HCT116 (cell line): ENCODE measurements around the gene OXCT1. TPM values are rescaled to one million over a fixed set of nuclear protein-coding genes. Genes with fewer than 3 reads are reported as not detected.

ENCODE experiments used
- ATAC-seq: fragments of 200-7000 bp; cut with Tn5 transposase; 2 replicates; pipeline ENCODE4 v1.9.1; 2020; ENCODE audit warnings: mild to moderate bottlenecking, moderate library complexity
- BruUV-seq: library from RNA; stranded (reverse); fragments of 400-500 nt; replicated peaks from 2 replicates; lab custom pipeline; 2021; lab: Mats Ljungman, UMichigan
- CTCF ChIA-PET: fragments of 300-600 bp; sonication (Branson Sonifier 250); formaldehyde crosslinking; loops from one replicate; lab custom pipeline; 2021; ENCODE audit warnings: antibody characterized with exemption; lab: Charles Lee
- POLR2A ChIA-PET: fragments of 300-600, 350-600 bp; sonication (Branson Sonifier 250); formaldehyde crosslinking; loops from one replicate; lab custom pipeline; 2021; ENCODE audit warnings: antibody characterized with exemption; lab: Charles Lee
- RAD21 ChIA-PET, 2 experiments: fragments of 300-600 bp; sonication (Branson Sonifier 250); formaldehyde crosslinking; loops; one replicate each; lab custom pipeline; 2023; ENCODE audit warnings: low total read pairs in 2 of 2; ENCODE audit not compliant: uncharacterized antibody in 2 of 2, unreplicated experiment in 2 of 2, low non-redundant PET in 1 of 2; lab: Charles Lee
- DNase-seq: peaks from one replicate; pipeline ENCODE4 v3.0.0-alpha.2; 2010; ENCODE audit warnings: low read depth, low spot score
- H2AFZ ChIP-seq: fragments of 200-600 bp; shearing (Covaris generic), sonication (generic); 2 replicates; pipeline ENCODE4 v1.6.1; 2017; ENCODE audit warnings: low read depth, mixed run types, mixed read lengths, antibody characterized with exemption, low read length; ENCODE audit not compliant: poor library complexity, severe bottlenecking
- H3K27ac ChIP-seq: 2 replicates; pipeline ENCODE4 v1.5.1; 2012; ENCODE audit warnings: low read depth, low read length
- H3K27me3 ChIP-seq: fragments of 200-600 bp; sonication (generic); 2 replicates; pipeline ENCODE4 v1.6.1; 2016; ENCODE audit warnings: mixed run types, low read length, mixed read lengths; ENCODE audit not compliant: insufficient read depth
- H3K36me3 ChIP-seq, 2 experiments: fragments of 200-500 bp in 1 of 2; fragments of 200-600 bp in 1 of 2; sonication (Bioruptor generic) in 1 of 2; sonication (generic) in 1 of 2; 2 replicates each; pipeline versions ENCODE4 v1.5.1 to v1.6.1; 2014 to 2016; ENCODE audit warnings: low read length in 2 of 2, inconsistent platforms in 1 of 2, mixed read lengths in 1 of 2, mixed run types in 1 of 2; ENCODE audit not compliant: insufficient read depth in 2 of 2, control insufficient read depth in 1 of 2
- H3K4me1 ChIP-seq, 2 experiments: fragments of 200-600 bp in 1 of 2; sonication (generic) in 1 of 2; 2 replicates each; pipeline versions ENCODE4 v1.5.1 to v1.6.1; 2012 to 2017; ENCODE audit warnings: low read length in 2 of 2, inconsistent platforms in 1 of 2, mild to moderate bottlenecking in 1 of 2, mixed read lengths in 1 of 2, mixed run types in 1 of 2, moderate library complexity in 1 of 2; ENCODE audit not compliant: insufficient read depth in 2 of 2, control insufficient read depth in 1 of 2
- H3K4me2 ChIP-seq: fragments of 200-600 bp; sonication (generic); 2 replicates; pipeline ENCODE4 v1.6.1; 2017; ENCODE audit warnings: mixed run types, low read length, mixed read lengths
- H3K4me3 ChIP-seq, 2 experiments: fragments of 200-600 bp in 1 of 2; sonication (generic) in 1 of 2; replicated peaks in 1 of 2; 2 replicates each; pipeline ENCODE4 v1.5.1; 2011 to 2016; ENCODE audit warnings: low read length in 2 of 2, control low read depth in 1 of 2, low read depth in 1 of 2, mild to moderate bottlenecking in 1 of 2, mixed read lengths in 1 of 2, mixed run types in 1 of 2
- H3K79me2 ChIP-seq: fragments of 200-600 bp; sonication (generic); 2 replicates; pipeline ENCODE4 v1.6.1; 2017; ENCODE audit warnings: mild to moderate bottlenecking, mixed run types, low read length, moderate library complexity, mixed read lengths; ENCODE audit not compliant: insufficient read depth
- H3K9ac ChIP-seq: fragments of 200-600 bp; sonication (generic); 2 replicates; pipeline ENCODE4 v1.6.1; 2016; ENCODE audit warnings: low read length, mixed read lengths
- H3K9me2 ChIP-seq: fragments of 200-600 bp; sonication (generic), shearing (Covaris generic); 2 replicates; pipeline ENCODE4 v1.6.1; 2017; ENCODE audit warnings: mixed run types, mild to moderate bottlenecking, moderate library complexity; ENCODE audit not compliant: insufficient read depth
- H3K9me3 ChIP-seq, 2 experiments: fragments of 200-500 bp in 1 of 2; fragments of 200-600 bp in 1 of 2; sonication (Bioruptor generic) in 1 of 2; sonication (generic) in 1 of 2; 2 replicates each; pipeline ENCODE4 v1.6.1; 2014 to 2017; ENCODE audit warnings: low read length in 2 of 2, mixed read lengths in 2 of 2, inconsistent platforms in 1 of 2, low read depth in 1 of 2, mild to moderate bottlenecking in 1 of 2, mixed run types in 1 of 2, moderate library complexity in 1 of 2; ENCODE audit not compliant: control insufficient read depth in 1 of 2, insufficient read depth in 1 of 2
- H4K20me1 ChIP-seq: fragments of 200-600 bp; sonication (generic), shearing (Covaris generic); 2 replicates; pipeline ENCODE4 v1.6.1; 2017; ENCODE audit warnings: mixed run types, mild to moderate bottlenecking, moderate library complexity; ENCODE audit not compliant: insufficient read depth
- CBX3 ChIP-seq: IDR thresholded peaks from 2 replicates; pipeline ENCODE4 v1.6.1; 2012; ENCODE audit warnings: low read depth
- CTCF ChIP-seq, 3 experiments: fragments of 200-600 bp in 1 of 3; sonication (generic) in 1 of 3; IDR thresholded peaks in 2 of 3; conservative IDR thresholded peaks in 1 of 3; 2 replicates each; pipeline ENCODE4 v1.5.1; 2012 to 2017; ENCODE audit warnings: low read depth in 2 of 3, low read length in 2 of 3, antibody characterized with exemption in 1 of 3, borderline replicate concordance in 1 of 3, control low read depth in 1 of 3, mild to moderate bottlenecking in 1 of 3, mixed read lengths in 1 of 3, mixed run types in 1 of 3, moderate library complexity in 1 of 3; ENCODE audit not compliant: insufficient read depth in 1 of 3
- ELF1 ChIP-seq: IDR thresholded peaks from 2 replicates; pipeline ENCODE4 v1.6.1; 2012; ENCODE audit warnings: low read depth, borderline replicate concordance
- EZH2 ChIP-seq: fragments of 200-600 bp; sonication (generic); IDR thresholded peaks from 2 replicates; pipeline ENCODE4 v1.6.1; 2017; ENCODE audit warnings: antibody characterized with exemption, mixed run types
- EZH2phosphoT487 ChIP-seq: fragments of 200-600 bp; IDR thresholded peaks from 2 replicates; pipeline ENCODE4 v1.6.1; 2018; ENCODE audit warnings: antibody characterized with exemption, borderline replicate concordance
- FOSL1 ChIP-seq: IDR thresholded peaks from 2 replicates; pipeline ENCODE4 v1.6.1; 2012; ENCODE audit warnings: low read depth
- POLR2A ChIP-seq: IDR thresholded peaks from 2 replicates; pipeline ENCODE4 v1.7.0; 2011; ENCODE audit warnings: borderline replicate concordance; ENCODE audit not compliant: insufficient read depth, insufficient read length; ENCODE audit errors: extremely low read depth
- POLR2AphosphoS5 ChIP-seq: IDR thresholded peaks from 2 replicates; pipeline ENCODE4 v1.6.1; 2011; ENCODE audit warnings: mild to moderate bottlenecking, low read depth, low read length, moderate library complexity
- RAD21 ChIP-seq: IDR thresholded peaks from 2 replicates; pipeline ENCODE4 v1.6.1; 2012; ENCODE audit warnings: low read depth, mild to moderate bottlenecking
- REST ChIP-seq: IDR thresholded peaks from 2 replicates; pipeline ENCODE4 v1.6.1; 2012; ENCODE audit warnings: low read depth
- SIN3A ChIP-seq: IDR thresholded peaks from 2 replicates; pipeline ENCODE4 v1.6.1; 2012; ENCODE audit warnings: low read depth
- SP1 ChIP-seq: IDR thresholded peaks from 2 replicates; pipeline ENCODE4 v1.6.1; 2012; ENCODE audit warnings: low read depth
- SRF ChIP-seq: IDR thresholded peaks from 2 replicates; pipeline ENCODE4 v1.6.1; 2012; ENCODE audit warnings: low read depth
- TCF7L2 ChIP-seq: IDR thresholded peaks from 2 replicates; pipeline ENCODE4 v1.7.0; 2011; ENCODE audit warnings: borderline replicate concordance, inconsistent platforms; ENCODE audit not compliant: insufficient read depth, insufficient read length; ENCODE audit errors: extremely low read depth
- YY1 ChIP-seq: IDR thresholded peaks from 2 replicates; pipeline ENCODE4 v1.6.1; 2011; ENCODE audit warnings: low read length, low read depth, moderate library complexity, mild to moderate bottlenecking; ENCODE audit not compliant: insufficient replicate concordance; ENCODE audit errors: extremely low read depth
- ZNF274 ChIP-seq: fragments of 200-500 bp; sonication (Bioruptor generic); IDR thresholded peaks from 2 replicates; pipeline ENCODE4 v1.6.1; 2014; ENCODE audit warnings: mild to moderate bottlenecking, low read depth, low read length, inconsistent platforms
- intact Hi-C: fragments of 100-400 bp; cut with micrococcal nuclease; formaldehyde crosslinking; loops from 2 replicates; pipeline ENCODE4 v1.10.0; 2022
- total RNA-seq: library from RNA; stranded (reverse); gene quantifications from one replicate; pipeline ENCODE4 v1.2.1, GENCODE V29; 2021; ENCODE audit not compliant: unreplicated experiment
- TF ChIP-seq, protein P1 (sequence below): IDR thresholded peaks from 2 replicates; pipeline ENCODE4 v1.6.1; 2012
- TF ChIP-seq, protein P2 (sequence below): IDR thresholded peaks from 2 replicates; pipeline ENCODE4 v1.6.1; 2012

The OXCT1 gene
- total RNA-seq, 1 experiment from 2014 or later: 28.1 TPM

- H4K20me1 ChIP-seq: no peaks in the 10 kb centered on the region
- no peaks in the 10 kb centered on the region for H3K79me2 ChIP-seq
- RAD21 ChIA-PET: interaction anchor here in 1 of 2 experiments (1.1 kb wide), 1 partner anchor 136 kb away, joined by 3 read pairs; no protein-coding TSS in a partner anchor
- BruUV-seq: no TSS peak
- H3K4me3 ChIP-seq: no peak overlapping the region
- H3K36me3 ChIP-seq: peaks cover 0 to 10% of the 10 kb centered on the region in 2 experiments; a peak in 1 of 4 replicates
- H2AFZ ChIP-seq: no peak overlapping the region
- intact Hi-C loops: loop anchor here (1.0 to 2.0 kb wide), 3 partner anchors 135 to 939 kb away; no protein-coding TSS in a partner anchor
- ATAC-seq: peak; percentile 54; the same call in 1 of the 2 replicates
- H3K9me3 ChIP-seq: no peaks in the 10 kb centered on the region
- H3K9me2 ChIP-seq: no peaks in the 10 kb centered on the region
- H3K4me2 ChIP-seq: no peak overlapping the region
- no peaks in the 10 kb centered on the region for H3K27me3 ChIP-seq
- no peak overlapping the region for H3K27ac ChIP-seq
- CTCF ChIA-PET: interaction anchor here (0.6 to 2.2 kb wide), 16 partner anchors 9 to 939 kb away, joined by 3 to 28 read pairs (median 3); no protein-coding TSS in a partner anchor
- H3K9ac ChIP-seq: no peak overlapping the region
- POLR2A ChIA-PET: no interaction called here
- no peaks in the 10 kb centered on the region for H3K4me1 ChIP-seq
- DNase-seq: peak; percentile 37
- no peak for TF ChIP-seq REST
- TF ChIP-seq FOSL1: no peak
- TF ChIP-seq ELF1: no peak
- TF ChIP-seq, protein P1, sequence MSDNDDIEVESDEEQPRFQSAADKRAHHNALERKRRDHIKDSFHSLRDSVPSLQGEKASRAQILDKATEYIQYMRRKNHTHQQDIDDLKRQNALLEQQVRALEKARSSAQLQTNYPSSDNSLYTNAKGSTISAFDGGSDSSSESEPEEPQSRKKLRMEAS: no peak
- TF ChIP-seq YY1: peak; percentile 82
- no peak for TF ChIP-seq ZNF274
- peak; percentile 71 to 89 (median 73) for TF ChIP-seq CTCF (IDR thresholded peaks at IDR 0.05 in 2 of 3, conservative IDR thresholded peaks at IDR 0.05 in 1 of 3; ENCODE audit: borderline replicate concordance in 1 of 3, insufficient read depth in 1 of 3, low read depth in 2 of 3, low read length in 2 of 3)
- TF ChIP-seq EZH2phosphoT487: no peak
- no peak for TF ChIP-seq SIN3A
- TF ChIP-seq SRF: no peak
- TF ChIP-seq POLR2A: no peak
- TF ChIP-seq RAD21: peak; percentile 80
- no peak for TF ChIP-seq POLR2AphosphoS5
- TF ChIP-seq, protein P2, sequence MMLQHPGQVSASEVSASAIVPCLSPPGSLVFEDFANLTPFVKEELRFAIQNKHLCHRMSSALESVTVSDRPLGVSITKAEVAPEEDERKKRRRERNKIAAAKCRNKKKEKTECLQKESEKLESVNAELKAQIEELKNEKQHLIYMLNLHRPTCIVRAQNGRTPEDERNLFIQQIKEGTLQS: no peak
- 0 out of 2 replicates have a peak, but pooled peaks have one; percentile 20 for TF ChIP-seq CBX3
- TF ChIP-seq EZH2: no peak
- TF ChIP-seq TCF7L2: no peak
- no peak for TF ChIP-seq SP1
These were observed 26.5 kb downstream of the OXCT1 start for GRCh38 chr5:41843456-41844370.
